Neural progenitor cell (in vitro differentiated cells): ENCODE results near the gene SUCO. TPM values are rescaled to one million over a fixed set of nuclear protein-coding genes. Genes with fewer than 3 reads are reported as not detected.
A peak's percentile ranks its signal among the peaks of the same experiment; 100 is the strongest.
"Not testable (repeated sequence)": the region's sequence is repeated elsewhere in the genome, so short reads cannot be mapped to it uniquely, and the experiment has no call there.

Source experiments
- DNase-seq: peaks from one replicate; pipeline ENCODE4 v3.0.0-alpha.2; 2016; ENCODE audit warnings: low spot score
- H2AFZ ChIP-seq: fragments of 200-600 bp; sonication (generic); replicated peaks from 2 replicates; pipeline ENCODE4 v1.6.1; 2016; ENCODE audit warnings: antibody characterized with exemption
- H3F3A ChIP-seq: fragments of 200-600 bp; sonication (generic); 2 replicates; pipeline ENCODE4 v1.6.1; 2016; ENCODE audit warnings: antibody characterized with exemption, low read depth
- H3K27ac ChIP-seq: fragments of 200-600 bp; sonication (generic); 2 replicates; pipeline ENCODE4 v1.5.1; 2016; ENCODE audit warnings: mild to moderate bottlenecking
- H3K27me3 ChIP-seq: fragments of 200-600 bp; sonication (generic); 2 replicates; pipeline ENCODE4 v1.6.1; 2016; ENCODE audit warnings: mild to moderate bottlenecking, moderate library complexity
- H3K36me3 ChIP-seq: fragments of 200-600 bp; sonication (generic); 2 replicates; pipeline ENCODE4 v1.5.1; 2016
- H3K4me1 ChIP-seq: fragments of 200-600 bp; sonication (generic); 2 replicates; pipeline ENCODE4 v1.6.1; 2016; ENCODE audit warnings: mixed run types
- H3K4me2 ChIP-seq: fragments of 200-600 bp; sonication (generic); 2 replicates; pipeline ENCODE4 v1.6.1; 2016
- H3K4me3 ChIP-seq: fragments of 200-600 bp; sonication (generic); 2 replicates; pipeline ENCODE4 v1.5.1; 2016
- H3K79me2 ChIP-seq: fragments of 200-600 bp; sonication (generic); 2 replicates; pipeline ENCODE4 v1.6.1; 2016; ENCODE audit warnings: low read depth
- H3K9ac ChIP-seq: fragments of 200-600 bp; sonication (generic); 2 replicates; pipeline ENCODE4 v1.6.1; 2016
- H3K9me3 ChIP-seq: fragments of 200-600 bp; sonication (generic); 2 replicates; pipeline ENCODE4 v1.5.1; 2016; ENCODE audit warnings: low read depth
- H4K20me1 ChIP-seq: fragments of 200-600 bp; sonication (generic); 2 replicates; pipeline ENCODE4 v1.6.1; 2016; ENCODE audit warnings: low read depth
- H3K27ac Mint-ChIP-seq: 3 replicates; pipeline ENCODE4 v1.8.0; 2021; ENCODE audit warnings: mixed read lengths
- H3K27me3 Mint-ChIP-seq: 2 replicates; pipeline ENCODE4 v1.8.0; 2022; ENCODE audit warnings: low read depth, mild to moderate bottlenecking, inconsistent platforms, moderate library complexity, mixed read lengths; ENCODE audit not compliant: insufficient read depth
- H3K36me3 Mint-ChIP-seq: 3 replicates; pipeline ENCODE4 v1.8.0; 2021; ENCODE audit warnings: mixed read lengths
- H3K4me1 Mint-ChIP-seq: 3 replicates; pipeline ENCODE4 v1.8.0; 2021; ENCODE audit warnings: mixed read lengths
- H3K4me3 Mint-ChIP-seq: 3 replicates; pipeline ENCODE4 v1.8.0; 2021; ENCODE audit warnings: mild to moderate bottlenecking, moderate library complexity, mixed read lengths
- H3K9me3 Mint-ChIP-seq: 3 replicates; pipeline ENCODE4 v1.8.0; 2020; ENCODE audit warnings: mixed read lengths
- EZH2 ChIP-seq: fragments of 200-600 bp; sonication (generic); IDR thresholded peaks from 2 replicates; pipeline ENCODE4 v1.6.1; 2017; ENCODE audit warnings: antibody characterized with exemption, mild to moderate bottlenecking, moderate library complexity
- EZH2phosphoT487 ChIP-seq: fragments of 200-600 bp; sonication (generic); IDR thresholded peaks from 2 replicates; pipeline ENCODE4 v1.6.1; 2017; ENCODE audit warnings: antibody characterized with exemption
- total RNA-seq: library from RNA; depleted of rRNA; stranded (reverse); fragments of >200 nt; gene quantifications from 2 replicates; pipeline ENCODE4 v1.2.3, GENCODE V29; 2015; ENCODE audit warnings: low replicate concordance
- TF ChIP-seq, protein P1 (sequence below): fragments of 200-600 bp; sonication (generic); IDR thresholded peaks from 2 replicates; pipeline ENCODE4 v1.5.1; 2017; ENCODE audit warnings: antibody characterized with exemption, mild to moderate bottlenecking

The SUCO gene
- total RNA-seq, 1 donor from 2014 or later: 109 TPM

DNA sequence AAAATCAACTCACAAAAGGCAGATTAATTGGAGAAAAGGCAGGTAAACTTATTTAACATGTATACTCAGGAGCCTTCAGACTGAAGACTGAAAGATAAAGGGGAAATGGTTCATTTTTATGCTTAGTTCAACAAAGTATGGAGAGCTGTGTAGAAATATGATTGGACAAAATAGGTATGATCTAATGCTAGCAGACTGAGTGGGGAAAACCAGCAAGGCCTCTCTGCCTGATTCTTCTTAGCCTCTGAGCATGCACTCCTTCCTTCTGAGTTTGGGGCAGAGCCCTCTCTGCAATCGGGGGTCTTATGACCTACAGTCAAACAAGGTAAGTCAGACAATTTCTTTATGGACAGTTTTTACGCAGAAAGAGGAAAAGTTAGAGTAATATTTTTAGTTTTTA is 38.8 kb upstream of the SUCO start:
- no peaks in the 10 kb centered on the region for H3K36me3 ChIP-seq
- peaks cover 11% of the 10 kb centered on the region for H3K27me3 ChIP-seq
- DNase-seq: no peak
- no peak overlapping the region for H2AFZ ChIP-seq
- H3K27ac ChIP-seq: no peak overlapping the region
- H3K4me1 ChIP-seq: peaks cover 24% of the 10 kb centered on the region
- H3K4me2 ChIP-seq: no peak overlapping the region
- no peak overlapping the region for H3K9ac ChIP-seq
- Mint-ChIP-seq H3K27ac (no peak overlapping the region), H3K9me3 (no peaks in the 10 kb centered on the region), H3K36me3 (no peaks in the 10 kb centered on the region), H3K4me3 (no peak overlapping the region), H3K27me3 (peaks cover 2% of the 10 kb centered on the region), H3K4me1 (peaks cover 42% of the 10 kb centered on the region)
- no peak for TF ChIP-seq EZH2phosphoT487
- no peak for TF ChIP-seq EZH2
- TF ChIP-seq, protein P1, sequence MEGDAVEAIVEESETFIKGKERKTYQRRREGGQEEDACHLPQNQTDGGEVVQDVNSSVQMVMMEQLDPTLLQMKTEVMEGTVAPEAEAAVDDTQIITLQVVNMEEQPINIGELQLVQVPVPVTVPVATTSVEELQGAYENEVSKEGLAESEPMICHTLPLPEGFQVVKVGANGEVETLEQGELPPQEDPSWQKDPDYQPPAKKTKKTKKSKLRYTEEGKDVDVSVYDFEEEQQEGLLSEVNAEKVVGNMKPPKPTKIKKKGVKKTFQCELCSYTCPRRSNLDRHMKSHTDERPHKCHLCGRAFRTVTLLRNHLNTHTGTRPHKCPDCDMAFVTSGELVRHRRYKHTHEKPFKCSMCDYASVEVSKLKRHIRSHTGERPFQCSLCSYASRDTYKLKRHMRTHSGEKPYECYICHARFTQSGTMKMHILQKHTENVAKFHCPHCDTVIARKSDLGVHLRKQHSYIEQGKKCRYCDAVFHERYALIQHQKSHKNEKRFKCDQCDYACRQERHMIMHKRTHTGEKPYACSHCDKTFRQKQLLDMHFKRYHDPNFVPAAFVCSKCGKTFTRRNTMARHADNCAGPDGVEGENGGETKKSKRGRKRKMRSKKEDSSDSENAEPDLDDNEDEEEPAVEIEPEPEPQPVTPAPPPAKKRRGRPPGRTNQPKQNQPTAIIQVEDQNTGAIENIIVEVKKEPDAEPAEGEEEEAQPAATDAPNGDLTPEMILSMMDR: no peak
- no peaks in the 10 kb centered on the region for H3K79me2 ChIP-seq
- H3K9me3 ChIP-seq: no peaks in the 10 kb centered on the region
- no peaks in the 10 kb centered on the region for H4K20me1 ChIP-seq
- H3F3A ChIP-seq: peaks cover 13% of the 10 kb centered on the region
- H3K4me3 ChIP-seq: no peak overlapping the region

DNA sequence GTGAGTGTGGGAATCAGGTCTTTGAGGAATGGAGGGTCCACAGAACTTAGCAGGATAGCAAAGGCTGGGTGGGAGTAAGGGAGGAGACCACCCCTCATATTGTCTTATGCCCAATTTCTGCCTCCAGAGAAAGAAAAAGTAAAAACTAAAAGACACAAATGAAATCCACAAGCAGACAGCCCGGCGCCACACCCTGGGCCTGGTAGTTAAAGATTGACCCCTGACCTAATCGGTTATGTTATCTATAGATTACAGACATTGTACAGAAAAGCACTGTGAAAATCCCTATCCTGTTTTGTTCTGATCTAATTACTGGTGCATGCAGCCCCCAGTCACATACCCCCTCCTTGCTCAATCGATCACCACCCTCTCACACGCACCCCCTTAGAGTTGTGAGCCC is 36.8 kb upstream of the SUCO start:
- H3K4me3 Mint-ChIP-seq, H2AFZ ChIP-seq, H3K27me3 Mint-ChIP-seq, DNase-seq, H3K27me3 ChIP-seq, H3K36me3 Mint-ChIP-seq, H4K20me1 ChIP-seq, H3K27ac ChIP-seq, H3K36me3 ChIP-seq, H3K79me2 ChIP-seq, H3K4me2 ChIP-seq, H3K9me3 Mint-ChIP-seq, H3K9me3 ChIP-seq, H3K9ac ChIP-seq, H3K4me3 ChIP-seq: not testable (repeated sequence)
- peaks cover 24% of the 10 kb centered on the region for H3K4me1 ChIP-seq
- peaks cover 39% of the 10 kb centered on the region for H3K4me1 Mint-ChIP-seq
- peak overlapping the region; percentile 93 for H3K27ac Mint-ChIP-seq
- peaks cover 13% of the 10 kb centered on the region for H3F3A ChIP-seq

DNA sequence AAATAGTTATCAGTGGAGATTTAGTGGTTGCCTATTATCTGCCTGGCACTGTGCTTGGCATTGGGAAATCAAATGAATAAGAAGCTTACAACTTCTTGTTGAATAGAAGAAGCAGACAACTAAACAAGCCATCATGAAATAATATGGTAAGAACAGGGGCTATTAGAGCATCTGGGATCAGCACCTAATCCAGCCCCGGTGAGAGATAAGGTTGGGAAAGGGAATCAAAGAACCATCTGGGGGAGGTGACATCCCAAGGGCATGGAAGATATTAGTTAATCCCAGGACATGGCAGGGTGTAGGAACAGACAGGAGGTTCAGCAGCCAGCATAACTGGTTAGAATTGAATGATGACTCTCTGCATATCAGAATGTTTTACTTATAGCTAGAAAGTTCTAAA is 36.3 kb upstream of the SUCO start:
- no peak overlapping the region for H3K9ac ChIP-seq
- H3K9me3 Mint-ChIP-seq: no peaks in the 10 kb centered on the region
- H3K4me3 ChIP-seq: no peak overlapping the region
- H3K27me3 Mint-ChIP-seq: peaks cover 5% of the 10 kb centered on the region
- H3K27ac Mint-ChIP-seq: peak overlapping the region; percentile 93
- H3K4me1 Mint-ChIP-seq: peaks cover 41% of the 10 kb centered on the region
- no peaks in the 10 kb centered on the region for H3K9me3 ChIP-seq
- TF ChIP-seq, protein P1: no peak
- no peaks in the 10 kb centered on the region for H3K27me3 ChIP-seq
- H3K4me2 ChIP-seq: peak overlapping the region; percentile 66
- no peaks in the 10 kb centered on the region for H3K36me3 ChIP-seq
- no peak for DNase-seq
- peak overlapping the region; percentile 53 for H3K4me3 Mint-ChIP-seq
- H3K27ac ChIP-seq: peak overlapping the region; percentile 76
- H3F3A ChIP-seq: peaks cover 13% of the 10 kb centered on the region
- no peaks in the 10 kb centered on the region for H3K79me2 ChIP-seq
- H2AFZ ChIP-seq: no peak overlapping the region
- H3K36me3 Mint-ChIP-seq: no peaks in the 10 kb centered on the region
- peaks cover 24% of the 10 kb centered on the region for H3K4me1 ChIP-seq
- H4K20me1 ChIP-seq: no peaks in the 10 kb centered on the region

DNA sequence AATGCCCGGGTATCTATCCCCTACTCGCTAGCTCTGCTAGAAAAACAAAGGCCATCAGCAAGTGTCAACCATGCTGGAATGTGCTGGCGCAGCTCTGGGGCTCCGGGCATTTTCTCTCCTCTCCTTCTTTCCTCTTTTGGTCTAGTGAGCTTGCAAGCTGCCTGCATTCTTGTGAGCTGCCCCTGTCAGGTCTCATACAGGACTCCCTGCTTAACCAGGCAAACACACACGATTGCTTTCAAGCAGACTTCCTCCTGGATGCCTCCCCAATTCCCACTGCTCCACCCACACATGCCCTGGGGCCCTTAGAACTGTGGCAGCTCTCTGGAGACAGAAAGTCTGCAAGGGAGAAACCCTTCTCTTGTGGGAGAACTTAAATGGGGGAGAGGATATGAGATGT is 35.7 kb upstream of the SUCO start:
- DNase-seq: peak; percentile 87
- Mint-ChIP-seq H3K27ac (peak overlapping the region; percentile 98), H3K27me3 (peaks cover 3% of the 10 kb centered on the region), H3K9me3 (no peaks in the 10 kb centered on the region), H3K36me3 (no peaks in the 10 kb centered on the region), H3K4me3 (peak overlapping the region; percentile 63), H3K4me1 (peaks cover 42% of the 10 kb centered on the region)
- H3K79me2 ChIP-seq: no peaks in the 10 kb centered on the region
- no peaks in the 10 kb centered on the region for H3K36me3 ChIP-seq
- H2AFZ ChIP-seq: peak overlapping the region; percentile 52
- peaks cover 24% of the 10 kb centered on the region for H3K4me1 ChIP-seq
- peak overlapping the region; percentile 76 for H3K27ac ChIP-seq
- H3K9ac ChIP-seq: no peak overlapping the region
- no peaks in the 10 kb centered on the region for H3K27me3 ChIP-seq
- H3K9me3 ChIP-seq: no peaks in the 10 kb centered on the region
- TF ChIP-seq EZH2phosphoT487: no peak
- TF ChIP-seq EZH2: no peak
- TF ChIP-seq, protein P1: no peak
- H3K4me3 ChIP-seq: no peak overlapping the region
- H4K20me1 ChIP-seq: no peaks in the 10 kb centered on the region
- peak overlapping the region; percentile 66 for H3K4me2 ChIP-seq
- peaks cover 13% of the 10 kb centered on the region for H3F3A ChIP-seq
